ACC112 (cell line): ENCODE measurements around the gene CACNA2D1.

Experiments used
- H2AFZ ChIP-seq: fragments of 200-600 bp; sonication (generic); one replicate; pipeline ENCODE4 v1.6.0; 2017; ENCODE audit warnings: antibody characterized with exemption, low read length; ENCODE audit not compliant: unreplicated experiment
- H3K27ac ChIP-seq: fragments of 200-600 bp; sonication (generic); 2 replicates; pipeline ENCODE4 v1.5.1; 2014; ENCODE audit warnings: low read depth, mild to moderate bottlenecking, antibody characterized with exemption, low read length, moderate library complexity
- H3K27me3 ChIP-seq: fragments of 200-600 bp; sonication (generic); 2 replicates; pipeline ENCODE4 v1.6.1; 2014; ENCODE audit warnings: mild to moderate bottlenecking, antibody characterized with exemption, low read length, moderate library complexity, mixed read lengths; ENCODE audit not compliant: insufficient read depth
- H3K36me3 ChIP-seq: fragments of 200-600 bp; sonication (generic); 2 replicates; pipeline ENCODE4 v1.6.1; 2016; ENCODE audit warnings: mild to moderate bottlenecking, antibody characterized with exemption, low read length, moderate library complexity, mixed read lengths; ENCODE audit not compliant: insufficient read depth
- H3K4me1 ChIP-seq: fragments of 200-600 bp; sonication (generic); one replicate; pipeline ENCODE4 v1.6.1; 2016; ENCODE audit warnings: low read length, mixed read lengths; ENCODE audit not compliant: insufficient read depth, unreplicated experiment, control insufficient read depth
- H3K4me3 ChIP-seq: fragments of 200-600 bp; sonication (generic); 2 replicates; pipeline ENCODE4 v1.5.1; 2014; ENCODE audit warnings: mild to moderate bottlenecking, low read depth, low read length
- H3K79me2 ChIP-seq: fragments of 200-600 bp; sonication (generic); one replicate; pipeline ENCODE4 v1.6.0; 2016; ENCODE audit warnings: low read length; ENCODE audit not compliant: control insufficient read depth, unreplicated experiment, insufficient read depth

The CACNA2D1 gene

DNA sequence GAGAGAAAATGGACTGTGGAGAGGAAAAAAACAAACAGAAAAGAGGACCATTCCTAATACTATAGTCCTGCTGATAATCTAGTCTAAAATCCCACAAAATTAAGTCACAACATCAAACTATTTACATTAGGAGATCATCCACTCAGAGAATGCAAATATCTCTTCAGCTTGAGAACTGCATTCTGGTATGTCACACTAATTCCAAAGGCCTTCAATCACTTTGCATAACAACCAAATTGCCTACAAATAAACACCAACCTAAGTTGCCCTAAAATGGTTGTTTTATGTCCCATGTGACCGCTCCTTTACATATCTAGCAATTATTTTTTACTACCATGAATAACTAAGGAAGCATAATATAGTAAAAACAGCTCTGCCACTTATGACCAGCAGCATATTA is 264.3 kb downstream of the CACNA2D1 start:
- H3K36me3 ChIP-seq = no peaks in the 10 kb centered on the region
- H3K27me3 ChIP-seq = no peaks in the 10 kb centered on the region
- no peak overlapping the region for H3K4me3 ChIP-seq
- no peaks in the 10 kb centered on the region for H3K4me1 ChIP-seq
- no peak overlapping the region for H2AFZ ChIP-seq
- H3K27ac ChIP-seq = no peak overlapping the region
- H3K79me2 ChIP-seq = no peaks in the 10 kb centered on the region

GRCh38 chr7:82175319-82175718 is 268.3 kb downstream of the CACNA2D1 start:
- H3K4me1 ChIP-seq = no peaks in the 10 kb centered on the region
- H3K27me3 ChIP-seq = no peaks in the 10 kb centered on the region
- no peaks in the 10 kb centered on the region for H3K79me2 ChIP-seq
- no peak overlapping the region for H3K27ac ChIP-seq
- H3K36me3 ChIP-seq = no peaks in the 10 kb centered on the region
- H3K4me3 ChIP-seq = no peak overlapping the region
- H2AFZ ChIP-seq = no peak overlapping the region

GRCh38 chr7:82173400-82174021 is 270.1 kb downstream of the CACNA2D1 start:
- no peaks in the 10 kb centered on the region for H3K36me3 ChIP-seq
- H2AFZ ChIP-seq = no peak overlapping the region
- H3K79me2 ChIP-seq = no peaks in the 10 kb centered on the region
- no peak overlapping the region for H3K4me3 ChIP-seq
- no peaks in the 10 kb centered on the region for H3K4me1 ChIP-seq
- no peak overlapping the region for H3K27ac ChIP-seq
- H3K27me3 ChIP-seq = no peaks in the 10 kb centered on the region

GRCh38 chr7:82172881-82173280 is 270.7 kb downstream of the CACNA2D1 start:
- H3K27me3 ChIP-seq = no peaks in the 10 kb centered on the region
- H3K27ac ChIP-seq = no peak overlapping the region
- H3K4me3 ChIP-seq = no peak overlapping the region
- no peaks in the 10 kb centered on the region for H3K36me3 ChIP-seq
- H3K79me2 ChIP-seq = no peaks in the 10 kb centered on the region
- H2AFZ ChIP-seq = no peak overlapping the region
- no peaks in the 10 kb centered on the region for H3K4me1 ChIP-seq

GRCh38 chr7:82172017-82172416 is 271.6 kb downstream of the CACNA2D1 start:
- Histone ChIP-seq H3K4me1 (no peaks in the 10 kb centered on the region), H2AFZ (no peak overlapping the region), H3K27ac (no peak overlapping the region), H3K27me3 (no peaks in the 10 kb centered on the region), H3K79me2 (no peaks in the 10 kb centered on the region), H3K4me3 (no peak overlapping the region), H3K36me3 (no peaks in the 10 kb centered on the region)

DNA sequence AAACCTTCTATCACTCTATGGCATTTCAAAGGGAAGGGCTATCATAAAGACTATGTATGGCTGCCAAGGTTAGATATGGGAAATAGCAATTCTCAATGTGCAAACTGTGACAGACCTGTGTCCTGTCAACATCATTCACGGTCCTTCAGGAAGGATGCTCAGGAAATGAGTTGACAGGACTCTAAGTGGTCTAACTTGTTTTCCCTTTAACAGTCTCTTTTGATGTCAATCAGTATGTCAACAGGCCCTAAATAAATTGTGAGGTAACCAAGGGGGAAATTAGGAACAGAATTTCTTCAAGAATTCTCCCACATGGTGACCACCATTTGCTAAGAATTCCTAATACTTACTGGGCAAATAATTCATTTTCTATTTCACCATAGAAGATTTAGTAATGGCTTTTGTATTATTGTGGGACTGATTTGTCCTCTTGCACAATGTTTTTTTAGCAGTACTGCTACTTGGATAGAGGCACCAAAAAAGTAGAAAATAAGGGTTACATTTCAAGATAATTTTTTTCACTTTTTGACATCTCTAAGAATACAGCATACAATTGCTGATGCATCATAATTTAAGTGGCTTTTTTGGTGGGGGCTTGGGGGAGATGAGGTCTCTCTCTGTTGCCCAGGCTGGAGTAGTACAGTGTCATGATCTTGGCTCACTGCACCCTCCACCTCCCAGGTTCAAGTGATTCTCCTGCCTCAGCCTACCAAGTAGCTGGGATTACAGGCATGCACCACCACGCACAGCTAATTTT is 275.8 kb downstream of the CACNA2D1 start:
- no peak overlapping the region for H3K27ac ChIP-seq
- no peak overlapping the region for H2AFZ ChIP-seq
- H3K79me2 ChIP-seq = no peaks in the 10 kb centered on the region
- H3K36me3 ChIP-seq = no peaks in the 10 kb centered on the region
- no peak overlapping the region for H3K4me3 ChIP-seq
- H3K4me1 ChIP-seq = peaks cover 10% of the 10 kb centered on the region
- no peaks in the 10 kb centered on the region for H3K27me3 ChIP-seq

GRCh38 chr7:82166260-82167015 is 277.1 kb downstream of the CACNA2D1 start:
- no peaks in the 10 kb centered on the region for H3K27me3 ChIP-seq
- no peak overlapping the region for H2AFZ ChIP-seq
- no peaks in the 10 kb centered on the region for H3K36me3 ChIP-seq
- peaks cover 10% of the 10 kb centered on the region for H3K4me1 ChIP-seq
- H3K4me3 ChIP-seq = no peak overlapping the region
- H3K79me2 ChIP-seq = no peaks in the 10 kb centered on the region
- no peak overlapping the region for H3K27ac ChIP-seq

GRCh38 chr7:82164813-82165212 is 278.8 kb downstream of the CACNA2D1 start:
- peaks cover 10% of the 10 kb centered on the region for H3K4me1 ChIP-seq
- H3K36me3 ChIP-seq = no peaks in the 10 kb centered on the region
- H2AFZ ChIP-seq = peak overlapping the region; percentile 40
- H3K27me3 ChIP-seq = no peaks in the 10 kb centered on the region
- no peak overlapping the region for H3K27ac ChIP-seq
- H3K4me3 ChIP-seq = peak overlapping the region; percentile 20; the same call in 1 of the 2 replicates
- no peaks in the 10 kb centered on the region for H3K79me2 ChIP-seq

DNA sequence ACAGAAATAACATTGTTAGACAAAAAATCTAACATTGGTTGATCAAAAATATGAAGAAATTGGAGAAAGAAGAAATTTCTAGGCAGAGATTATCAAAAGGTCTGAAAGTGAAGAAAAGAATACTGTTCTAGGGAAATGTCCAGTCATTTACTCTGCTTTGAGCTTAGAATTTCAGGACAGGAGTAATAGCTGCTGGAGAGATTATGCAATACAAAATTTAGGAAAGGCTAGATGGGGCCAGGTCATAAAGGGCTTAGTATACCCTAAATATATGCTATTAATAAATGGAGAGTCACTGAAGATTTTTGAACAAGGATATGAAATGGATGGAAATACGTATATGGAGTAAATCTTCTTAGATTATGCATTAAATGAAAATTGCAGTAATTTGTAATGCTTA is 279.2 kb downstream of the CACNA2D1 start:
- no peak overlapping the region for H3K4me3 ChIP-seq
- no peak overlapping the region for H3K27ac ChIP-seq
- H2AFZ ChIP-seq = no peak overlapping the region
- H3K4me1 ChIP-seq = peaks cover 10% of the 10 kb centered on the region
- no peaks in the 10 kb centered on the region for H3K79me2 ChIP-seq
- H3K36me3 ChIP-seq = no peaks in the 10 kb centered on the region
- no peaks in the 10 kb centered on the region for H3K27me3 ChIP-seq

DNA sequence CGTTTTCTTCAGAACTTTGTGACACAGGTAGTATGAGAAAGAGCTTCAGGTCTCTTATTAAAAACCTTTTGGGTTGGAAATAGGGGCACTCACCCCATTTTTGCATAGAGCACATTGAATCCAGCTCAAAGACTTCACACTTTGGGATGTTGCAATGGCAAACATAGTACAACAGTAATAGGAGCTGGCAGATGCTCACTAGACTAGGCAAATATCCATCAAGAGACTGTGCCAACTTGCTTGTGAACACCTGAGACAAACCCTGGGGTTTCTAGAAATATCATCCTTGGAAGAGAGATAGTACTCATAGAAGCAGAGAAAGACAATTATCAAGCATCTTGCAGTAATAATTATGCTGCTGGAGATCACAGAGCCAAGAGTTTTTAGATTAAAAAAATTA is 280.0 kb downstream of the CACNA2D1 start:
- H3K4me1 ChIP-seq = peaks cover 10% of the 10 kb centered on the region
- H3K36me3 ChIP-seq = no peaks in the 10 kb centered on the region
- no peaks in the 10 kb centered on the region for H3K27me3 ChIP-seq
- no peak overlapping the region for H3K27ac ChIP-seq
- no peaks in the 10 kb centered on the region for H3K79me2 ChIP-seq
- no peak overlapping the region for H3K4me3 ChIP-seq
- no peak overlapping the region for H2AFZ ChIP-seq
